Upper lobe of left lung (tissue), 4 donors: ENCODE results near the gene SPATA13.

Experiments used
- CTCF ChIP-seq, 6 experiments: fragments of 450-650 bp in 4 of 6; fragments of 200-600 bp in 2 of 6; sonication (generic) in 2 of 6; IDR thresholded peaks; one replicate each; pipeline ENCODE4 v1.5.1; 2016 to 2019; ENCODE audit warnings: antibody characterized with exemption in 6 of 6
- EP300 ChIP-seq, 4 donors: sonication (generic); formaldehyde crosslinking; IDR thresholded peaks; one replicate each; pipeline ENCODE4 v1.5.1; 2017; ENCODE audit warnings: antibody characterized with exemption in 4 of 4, control low read depth in 2 of 4
- POLR2A ChIP-seq, 4 donors: fragments of 450-650 bp; IDR thresholded peaks; one replicate each; pipeline ENCODE4 v1.5.1; 2016 to 2017; ENCODE audit warnings: antibody characterized with exemption in 4 of 4, mild to moderate bottlenecking in 2 of 4
- POLR2AphosphoS5 ChIP-seq, 2 donors: sonication (generic); formaldehyde crosslinking; IDR thresholded peaks; one replicate each; pipeline ENCODE4 v1.5.1; 2017; ENCODE audit warnings: antibody characterized with exemption in 2 of 2

GRCh38 chr13:24225930-24226329, 65.4 kb downstream of the SPATA13 start:
- TF ChIP-seq POLR2A (IDR thresholded peaks at IDR 0.05), result no peak
- no peak for TF ChIP-seq CTCF (IDR thresholded peaks at IDR 0.05)
- no peak for TF ChIP-seq POLR2AphosphoS5 (IDR thresholded peaks at IDR 0.05)
- TF ChIP-seq EP300 (IDR thresholded peaks at IDR 0.05), result no peak
